NCI-H2029 (cell line): ENCODE measurements around the gene ARID1B.
"Not testable (repeated sequence)": the region's sequence is repeated elsewhere in the genome, so short reads cannot be mapped to it uniquely, and the experiment has no call there.

ENCODE experiments used
- DNase-seq: peaks from one replicate; lab custom pipeline; 2025; lab: John Stamatoyannopoulos, UW

ARID1B gene

DNA sequence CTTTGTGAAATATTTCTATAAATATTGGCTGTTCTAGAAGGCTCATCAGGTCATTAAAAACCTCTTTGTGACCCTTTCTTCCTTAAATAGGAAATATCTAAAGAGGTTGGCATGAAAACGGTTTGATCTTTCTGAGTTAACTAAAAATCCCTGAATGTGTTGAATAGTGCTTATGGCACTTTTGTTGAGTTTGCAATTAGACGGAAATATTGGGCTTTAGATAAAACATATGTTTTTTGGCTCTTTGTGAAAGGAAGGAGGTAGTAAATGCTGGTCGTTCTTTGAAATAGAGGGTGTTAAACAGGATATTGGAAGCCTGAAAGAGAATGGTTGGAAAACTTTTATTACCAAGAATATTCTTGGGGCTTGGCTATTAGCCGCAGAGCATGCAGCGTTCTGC is 163.0 kb downstream of the ARID1B start:
- no peak for DNase-seq

DNA sequence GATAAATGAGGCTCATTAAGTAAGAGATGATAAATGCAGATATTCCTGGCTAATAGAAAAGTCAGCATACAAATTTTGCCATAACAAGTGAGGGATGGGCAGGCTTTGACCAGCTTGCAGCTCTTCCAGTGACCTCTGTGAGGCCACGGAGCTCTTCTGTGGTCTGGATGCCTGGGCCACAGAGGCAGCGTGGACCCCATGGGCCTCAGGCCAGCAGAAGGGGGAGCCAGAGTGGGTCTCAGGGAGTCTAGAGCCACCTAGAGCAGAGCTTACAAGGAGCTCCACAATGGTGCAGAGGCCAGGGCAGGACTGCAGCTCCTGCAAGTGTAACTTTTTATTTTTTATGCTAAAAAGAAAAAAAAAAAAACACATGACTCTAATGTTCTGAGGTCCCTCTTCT is 165.1 kb downstream of the ARID1B start:
- DNase-seq = no peak

DNA sequence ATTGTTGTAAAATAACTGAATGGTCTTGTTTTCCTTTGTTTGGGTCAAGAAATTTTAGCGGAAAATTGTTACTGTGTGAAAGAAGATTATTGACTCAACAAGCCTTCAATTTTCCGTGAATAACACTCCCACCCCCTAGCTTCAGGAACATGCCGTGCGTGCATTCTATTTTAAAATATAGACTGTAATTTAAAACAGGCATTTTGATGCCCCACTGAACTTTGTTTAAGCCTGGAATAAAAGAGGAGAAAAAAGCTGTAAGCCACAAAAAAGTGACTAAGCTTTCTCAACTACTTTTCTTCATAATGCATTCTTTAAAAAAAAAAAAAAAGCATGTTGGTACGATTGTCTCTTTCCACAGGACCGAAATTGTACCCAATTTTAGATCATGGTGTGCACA is 166.0 kb downstream of the ARID1B start:
- no peak for DNase-seq

DNA sequence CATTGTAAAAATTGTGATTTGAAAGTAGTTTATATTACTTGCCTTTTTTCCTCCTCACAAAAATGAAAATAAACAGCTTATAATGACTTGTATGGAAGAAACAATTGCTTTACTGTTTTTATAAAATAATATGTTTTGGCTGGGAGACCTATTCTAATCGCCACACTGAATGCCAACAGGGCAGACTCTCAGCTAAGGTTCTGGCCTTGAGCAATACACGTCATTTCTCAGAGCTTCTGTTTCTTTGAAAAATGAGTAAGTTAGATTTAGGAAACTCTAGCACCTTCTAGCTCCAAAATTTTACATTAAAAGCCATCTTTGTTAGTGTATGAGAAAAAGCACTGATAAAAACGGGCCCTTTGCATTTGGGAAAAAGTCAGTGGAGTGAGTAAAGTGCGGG is 166.6 kb downstream of the ARID1B start:
- DNase-seq = no peak

GRCh38 chr6:156944412-156944811 is 167.2 kb downstream of the ARID1B start:
- no peak for DNase-seq

DNA sequence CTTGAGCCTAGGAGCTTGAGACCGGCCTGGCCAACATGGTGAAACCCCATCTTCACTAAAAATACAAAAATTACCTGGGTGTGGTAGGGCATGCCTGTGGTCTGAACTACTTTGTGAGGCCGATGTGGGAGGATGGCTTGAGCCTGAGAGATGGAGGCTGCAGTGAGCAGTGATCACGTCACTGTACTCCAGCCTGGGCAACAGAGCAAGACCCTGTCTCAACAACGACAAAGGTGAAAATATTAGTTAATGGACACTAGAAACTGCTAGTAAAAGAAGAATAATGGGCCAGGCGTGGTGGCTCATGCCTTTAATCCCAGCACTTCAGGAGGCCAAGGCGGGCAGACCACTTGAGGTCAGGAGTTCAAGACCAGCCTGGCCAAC is 168.6 kb downstream of the ARID1B start:
- DNase-seq = not testable (repeated sequence)

DNA sequence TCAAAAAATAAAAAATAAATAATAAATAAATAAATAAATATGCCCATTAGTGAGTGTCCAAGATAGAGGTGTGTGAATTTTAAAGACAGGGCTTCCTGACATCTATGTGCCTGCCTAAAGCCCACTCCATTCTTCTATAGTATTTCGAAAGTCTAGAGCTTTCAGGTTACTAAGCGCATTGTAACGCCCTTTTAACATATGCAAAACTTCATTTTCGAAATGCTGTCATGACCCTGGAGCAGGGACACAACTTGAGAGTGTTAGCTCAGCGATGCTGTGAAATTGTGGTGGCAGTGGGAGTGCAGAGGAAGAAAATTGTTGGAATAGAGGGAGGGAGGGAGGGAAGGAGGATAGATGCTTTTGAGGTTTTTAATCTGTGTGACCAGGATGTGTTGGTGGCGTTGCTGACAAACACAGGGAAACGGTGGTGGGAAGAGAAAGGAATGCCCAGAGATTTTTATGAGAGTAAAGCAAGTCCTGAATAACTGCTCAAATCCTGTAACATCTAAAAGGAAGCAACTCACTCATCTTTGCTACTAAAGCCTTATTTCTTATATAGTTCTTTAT is 169.3 kb downstream of the ARID1B start:
- DNase-seq = no peak

GRCh38 chr6:156948277-156948676 is 171.1 kb downstream of the ARID1B start:
- no peak for DNase-seq

DNA sequence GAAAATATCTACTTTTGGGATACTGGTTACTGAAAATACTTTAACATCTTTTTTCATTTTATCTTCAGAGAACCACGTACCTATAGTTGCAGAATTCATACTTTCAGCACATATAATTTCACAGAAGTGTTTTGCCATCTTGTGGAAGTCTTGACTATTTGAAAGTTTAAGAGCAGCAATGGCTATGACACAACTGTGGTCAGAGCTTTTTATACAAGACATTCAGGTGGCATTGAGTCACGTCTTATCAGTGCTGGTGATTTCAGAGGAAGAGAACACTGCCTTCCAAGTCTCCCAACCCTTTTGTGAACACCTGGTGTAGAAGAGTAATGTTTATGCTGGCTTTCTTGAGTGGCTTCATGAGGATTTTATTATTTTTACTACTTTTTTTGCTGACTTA is 171.6 kb downstream of the ARID1B start:
- DNase-seq = no peak

- DNase-seq = no peak
These were observed 172.2 kb downstream of the ARID1B start for GRCh38 chr6:156949376-156949775.

GRCh38 chr6:156950084-156950483 is 172.9 kb downstream of the ARID1B start:
- no peak for DNase-seq

DNA sequence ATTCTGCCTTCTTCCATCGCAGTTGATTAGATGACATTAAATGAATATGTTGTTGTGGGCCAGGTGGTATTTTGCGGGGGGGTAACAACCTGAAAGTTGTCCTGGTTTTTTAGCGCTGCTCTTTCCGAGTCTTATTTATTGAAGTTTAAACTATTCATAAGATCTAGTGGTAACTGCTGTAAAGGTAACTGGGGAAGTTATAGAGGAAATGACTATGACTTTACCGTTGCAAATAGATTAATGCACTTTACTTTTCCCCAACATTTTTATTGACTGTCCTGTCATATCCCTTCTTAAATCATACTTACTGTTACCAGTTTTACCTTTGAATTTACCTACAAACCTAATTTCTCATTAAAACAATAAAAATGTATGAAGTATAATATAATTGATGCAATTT is 173.4 kb downstream of the ARID1B start:
- no peak for DNase-seq

- no peak for DNase-seq
These were observed 175.2 kb downstream of the ARID1B start for GRCh38 chr6:156952401-156952800.

- DNase-seq = no peak
These were observed 175.9 kb downstream of the ARID1B start for GRCh38 chr6:156953127-156953478.

DNA sequence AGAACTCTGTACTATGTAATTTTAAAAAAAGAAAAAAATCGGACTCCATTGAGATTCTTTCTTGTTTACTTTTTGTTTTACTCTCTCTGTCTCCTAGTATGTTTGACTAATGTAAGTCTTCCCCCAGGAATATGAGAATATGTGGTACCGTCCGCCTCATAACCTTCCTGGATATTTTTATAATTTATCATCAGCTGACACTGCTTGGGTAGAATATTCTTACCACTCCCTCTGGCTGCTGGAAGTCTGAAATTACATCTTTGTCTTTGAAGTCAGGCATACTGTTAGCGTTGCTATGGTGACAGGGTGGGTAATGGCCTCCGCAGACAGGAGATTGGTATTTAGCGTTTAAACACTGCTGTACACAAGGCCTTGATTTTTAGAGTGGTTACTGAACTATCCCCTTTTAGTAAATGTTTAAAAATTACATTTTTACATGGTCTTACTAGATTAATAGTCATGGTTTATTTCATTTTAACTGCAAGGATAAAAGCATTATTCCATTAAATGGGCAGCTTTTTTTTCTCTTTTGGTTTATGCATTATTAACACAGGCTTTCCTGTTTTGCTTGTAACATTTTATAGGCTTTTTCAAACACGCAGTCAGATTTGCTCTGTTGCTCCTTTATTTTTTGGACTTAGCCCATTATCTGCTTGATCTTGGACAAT is 176.4 kb downstream of the ARID1B start:
- DNase-seq = peak; percentile 38

GRCh38 chr6:156954191-156954590 is 177.0 kb downstream of the ARID1B start:
- DNase-seq = no peak

DNA sequence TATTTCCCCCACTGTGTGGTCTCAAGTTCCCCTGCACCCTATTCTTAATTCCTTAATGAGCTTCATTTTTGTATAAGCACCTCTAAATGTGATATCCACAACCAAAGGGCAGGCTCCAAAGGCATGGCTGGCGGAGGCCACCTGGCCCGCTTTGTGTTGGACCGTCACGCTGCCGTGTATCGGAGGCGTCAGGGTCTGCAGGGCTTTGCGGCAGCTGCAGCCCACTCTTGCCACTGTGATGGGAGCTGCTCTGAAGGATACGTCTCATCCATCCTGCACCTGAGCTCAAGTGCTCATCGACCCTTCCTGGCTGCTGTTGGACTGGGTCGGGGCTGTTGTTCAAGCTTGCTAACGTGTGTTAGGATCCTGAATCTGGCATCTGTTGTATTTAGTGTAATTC is 177.6 kb downstream of the ARID1B start:
- no peak for DNase-seq

DNA sequence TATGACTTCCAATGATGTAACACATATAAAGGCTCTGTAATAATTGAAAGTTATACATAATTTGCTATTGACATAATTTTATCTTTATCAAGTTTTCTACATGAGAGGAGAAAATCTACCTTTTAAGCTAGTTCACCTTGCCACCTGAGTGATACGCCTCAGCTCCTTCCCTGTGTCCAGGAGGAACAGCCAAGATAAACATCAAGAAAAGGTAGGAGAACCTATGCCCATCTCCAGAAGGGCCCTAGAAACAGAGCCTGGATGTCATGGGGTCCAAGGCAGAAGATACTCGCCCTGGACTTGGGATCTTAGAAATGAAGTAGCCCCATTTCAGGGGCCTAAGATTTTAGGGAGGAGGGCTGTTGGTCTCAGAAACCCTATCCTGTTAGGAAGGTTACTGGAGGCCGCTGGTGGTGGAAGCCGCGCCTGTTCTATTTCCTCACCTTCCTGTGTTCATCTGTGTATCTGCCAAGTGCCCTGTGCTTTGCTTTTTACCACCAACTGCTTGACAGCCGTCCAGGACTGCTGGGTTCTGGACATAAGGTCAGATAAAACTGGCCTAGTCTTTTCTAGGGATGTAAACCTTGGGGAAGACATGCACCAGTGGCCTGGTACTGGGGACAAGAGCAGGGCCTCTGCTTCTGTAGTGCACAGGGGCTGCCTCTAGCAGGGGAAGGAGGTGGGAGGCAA is 178.5 kb downstream of the ARID1B start:
- DNase-seq = no peak

DNA sequence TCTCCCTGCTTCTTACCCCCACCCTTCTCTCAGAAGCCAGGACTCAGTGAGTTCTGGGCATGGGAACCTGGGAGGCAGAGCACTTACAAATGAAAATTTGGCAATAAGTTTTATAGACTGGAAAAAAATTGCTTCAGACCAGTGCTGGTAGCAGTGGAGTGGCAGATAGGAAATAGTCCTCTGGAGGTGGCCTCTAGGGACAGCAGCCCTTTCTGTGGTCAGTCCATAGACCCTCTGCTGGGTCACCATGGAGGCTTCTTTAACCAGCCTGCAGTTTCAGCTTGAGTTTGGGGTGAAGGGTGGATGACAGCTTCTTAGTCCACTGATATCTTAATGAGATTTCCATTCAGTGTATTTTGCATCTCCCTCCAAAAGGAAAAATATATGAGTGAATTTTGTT is 179.1 kb downstream of the ARID1B start:
- DNase-seq = no peak

- DNase-seq = no peak
These were observed 180.9 kb downstream of the ARID1B start for GRCh38 chr6:156957931-156958547.

GRCh38 chr6:156960525-156960924 is 183.3 kb downstream of the ARID1B start:
- DNase-seq = no peak

GRCh38 chr6:156961282-156961892 is 184.2 kb downstream of the ARID1B start:
- no peak for DNase-seq
